ENCODE results near the gene CPB2.

Gene CPB2

DNA sequence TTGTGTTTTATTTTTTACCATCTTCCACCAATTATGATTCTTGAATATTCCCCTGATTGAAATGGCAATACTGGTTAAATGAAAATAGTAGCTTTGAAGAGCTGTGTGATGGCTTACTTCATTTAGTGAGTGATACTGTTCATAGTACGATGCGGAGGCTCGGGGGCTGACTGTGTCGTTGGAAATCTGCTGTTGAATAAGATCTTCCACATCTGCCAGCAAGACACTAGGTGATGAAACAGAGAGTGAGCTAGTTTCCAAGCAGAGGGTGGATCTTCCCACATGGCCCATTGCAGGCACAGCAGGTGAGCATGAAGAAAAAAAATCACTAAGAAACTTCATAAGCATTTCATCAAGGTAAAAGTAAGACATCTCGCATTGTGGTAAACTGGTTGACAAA, 22.5 kb downstream of the CPB2 start:
- TF ChIP-seq, protein P1, sequence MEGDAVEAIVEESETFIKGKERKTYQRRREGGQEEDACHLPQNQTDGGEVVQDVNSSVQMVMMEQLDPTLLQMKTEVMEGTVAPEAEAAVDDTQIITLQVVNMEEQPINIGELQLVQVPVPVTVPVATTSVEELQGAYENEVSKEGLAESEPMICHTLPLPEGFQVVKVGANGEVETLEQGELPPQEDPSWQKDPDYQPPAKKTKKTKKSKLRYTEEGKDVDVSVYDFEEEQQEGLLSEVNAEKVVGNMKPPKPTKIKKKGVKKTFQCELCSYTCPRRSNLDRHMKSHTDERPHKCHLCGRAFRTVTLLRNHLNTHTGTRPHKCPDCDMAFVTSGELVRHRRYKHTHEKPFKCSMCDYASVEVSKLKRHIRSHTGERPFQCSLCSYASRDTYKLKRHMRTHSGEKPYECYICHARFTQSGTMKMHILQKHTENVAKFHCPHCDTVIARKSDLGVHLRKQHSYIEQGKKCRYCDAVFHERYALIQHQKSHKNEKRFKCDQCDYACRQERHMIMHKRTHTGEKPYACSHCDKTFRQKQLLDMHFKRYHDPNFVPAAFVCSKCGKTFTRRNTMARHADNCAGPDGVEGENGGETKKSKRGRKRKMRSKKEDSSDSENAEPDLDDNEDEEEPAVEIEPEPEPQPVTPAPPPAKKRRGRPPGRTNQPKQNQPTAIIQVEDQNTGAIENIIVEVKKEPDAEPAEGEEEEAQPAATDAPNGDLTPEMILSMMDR (IDR thresholded peaks at IDR 0.05), result no peak
- TF ChIP-seq ZFX (IDR thresholded peaks at IDR 0.05; ENCODE audit: borderline replicate concordance), result no peak

DNA sequence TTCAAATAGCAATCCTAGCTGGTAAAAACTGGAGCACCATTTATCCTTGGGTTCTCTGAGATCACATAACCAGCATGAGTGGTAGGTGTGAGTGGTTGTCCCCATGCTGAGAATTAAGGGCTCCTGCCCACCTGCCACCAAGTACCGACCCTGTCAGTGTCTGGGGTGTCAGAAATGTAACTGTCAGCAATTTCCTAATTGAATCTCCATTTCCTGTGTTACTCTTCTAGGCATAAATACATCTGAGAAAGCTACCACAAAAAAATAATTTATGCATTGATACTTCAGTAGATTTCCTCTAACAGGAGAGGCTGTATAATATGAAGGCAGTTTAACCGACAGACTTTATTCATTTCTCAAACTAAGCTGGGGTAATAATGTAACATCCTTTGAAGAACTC, 25.1 kb downstream of the CPB2 start:
- no peak overlapping the region for H3K27ac ChIP-seq
- no peak for TF ChIP-seq ZFX (IDR thresholded peaks at IDR 0.05; ENCODE audit: borderline replicate concordance)
- TF ChIP-seq, protein P1 (IDR thresholded peaks at IDR 0.05), result no peak

More for the DNA sequence above, 22.5 kb downstream of the CPB2 start:
- no peak overlapping the region for H3K27ac ChIP-seq

GRCh38 chr13:46077265-46077664, 27.6 kb downstream of the CPB2 start:
- no peak overlapping the region for H3K27ac ChIP-seq
- TF ChIP-seq ZFX (IDR thresholded peaks at IDR 0.05; ENCODE audit: borderline replicate concordance), result no peak
- TF ChIP-seq, protein P1 (IDR thresholded peaks at IDR 0.05), result no peak

DNA sequence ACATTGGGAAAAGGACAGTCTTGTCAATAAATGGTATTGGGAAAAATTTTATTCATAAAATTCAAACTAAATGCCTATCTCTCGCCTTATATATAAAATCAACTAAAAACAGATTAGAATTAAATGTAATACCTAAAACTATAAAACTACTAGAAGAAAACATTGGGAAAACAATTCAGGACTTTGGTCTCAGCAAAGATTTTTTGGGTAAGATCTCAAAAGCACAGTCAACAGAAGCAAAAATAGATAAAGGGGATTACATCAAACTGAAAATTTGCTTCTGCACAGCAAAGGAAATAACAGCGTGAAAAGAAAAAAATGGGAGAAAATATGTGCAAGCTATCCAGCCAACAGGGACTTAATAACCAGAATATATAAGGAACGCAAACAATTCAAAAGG, 28.0 kb downstream of the CPB2 start:
- H3K27ac ChIP-seq, result no peak overlapping the region
- TF ChIP-seq, protein P1 (IDR thresholded peaks at IDR 0.05), result no peak
- no peak for TF ChIP-seq ZFX (IDR thresholded peaks at IDR 0.05; ENCODE audit: borderline replicate concordance)

GRCh38 chr13:46075811-46076210, 29.0 kb downstream of the CPB2 start:
- TF ChIP-seq, protein P1 (IDR thresholded peaks at IDR 0.05), result no peak
- TF ChIP-seq ZFX (IDR thresholded peaks at IDR 0.05; ENCODE audit: borderline replicate concordance), result no peak

DNA sequence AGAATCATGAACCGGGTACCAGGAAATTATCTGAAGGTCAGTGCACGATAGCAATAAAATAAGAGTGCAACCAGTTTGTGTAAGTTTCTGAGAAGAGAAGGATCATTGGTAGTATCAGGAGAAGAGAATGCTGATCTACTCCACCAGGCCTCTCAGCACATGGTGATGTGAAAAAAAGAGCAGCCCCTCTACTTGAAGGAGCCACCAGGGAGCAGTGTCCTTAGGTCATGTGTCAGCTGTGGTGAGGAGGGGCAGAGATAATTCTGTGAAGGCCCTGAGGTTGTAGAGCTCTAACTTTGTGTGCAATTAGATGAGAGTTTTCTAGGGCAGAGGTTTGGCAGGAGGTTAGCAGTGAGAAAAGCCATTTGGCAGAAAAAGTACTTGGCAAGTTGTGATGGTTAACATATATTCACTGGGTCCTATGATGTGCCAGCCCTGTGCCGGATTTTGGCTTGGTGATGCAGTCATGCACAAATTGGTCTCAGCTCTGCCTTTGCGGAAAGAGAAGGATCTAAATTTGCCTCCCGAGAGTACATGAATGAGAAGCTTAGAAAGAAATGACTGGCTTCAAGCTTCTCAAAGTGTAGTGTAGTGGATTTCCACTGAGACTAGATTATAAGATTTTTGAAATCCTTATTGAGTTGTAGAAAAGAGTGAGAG, 33.1 kb downstream of the CPB2 start:
- H3K27ac ChIP-seq, result no peak overlapping the region
- no peak for TF ChIP-seq ZFX (IDR thresholded peaks at IDR 0.05; ENCODE audit: borderline replicate concordance)

More at GRCh38 chr13:46075811-46076210, 29.0 kb downstream of the CPB2 start:
- H3K27ac ChIP-seq, result no peak overlapping the region

GRCh38 chr13:46063292-46063691, 41.5 kb downstream of the CPB2 start:
- TF ChIP-seq ZFX (IDR thresholded peaks at IDR 0.05; ENCODE audit: borderline replicate concordance), result no peak
- TF ChIP-seq, protein P1 (IDR thresholded peaks at IDR 0.05), result no peak
- no peak overlapping the region for H3K27ac ChIP-seq

GRCh38 chr13:46062185-46062584, 42.6 kb downstream of the CPB2 start:
- H3K27ac ChIP-seq, result no peak overlapping the region
- TF ChIP-seq ZFX (IDR thresholded peaks at IDR 0.05; ENCODE audit: borderline replicate concordance), result no peak
- TF ChIP-seq, protein P1 (IDR thresholded peaks at IDR 0.05), result no peak

All from 22Rv1 (cell line).